ENCODE data around the gene LCE2D. TPM values are rescaled to one million over a fixed set of nuclear protein-coding genes. Genes with fewer than 3 reads are reported as not detected.

LCE2D gene
- polyA plus RNA-seq, 1 of the 3 experiments (the other 2 are of a cell fraction), result not detected

DNA sequence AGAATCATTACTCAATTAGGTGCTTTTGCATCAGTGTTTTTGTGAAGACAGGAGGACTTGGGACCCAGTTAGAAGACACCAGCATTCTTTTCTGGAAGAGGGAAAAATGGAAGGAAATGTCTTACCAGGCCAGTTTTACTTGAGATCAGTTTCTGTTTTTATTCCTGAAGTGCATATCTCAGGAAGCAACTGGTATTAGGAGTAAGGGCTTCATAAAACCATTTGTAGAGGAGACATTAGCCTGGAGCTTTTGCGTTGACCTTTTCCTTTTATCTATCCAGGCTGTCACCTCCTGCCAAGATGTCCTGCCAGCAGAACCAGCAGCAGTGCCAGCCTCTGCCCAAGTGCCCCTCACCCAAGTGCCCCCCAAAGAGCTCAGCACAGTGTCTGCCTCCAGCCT lies 49.7 kb upstream of the LCE2D start, which contains the start of gene LCE3B:
LCE3B (plus strand) TSS at position 301 of the 400 bp plus-strand sequence; CDS start at position 301, 0 bp downstream.
- CTCF ChIA-PET, result no interaction called here
- Histone ChIP-seq H3K79me2 (ENCODE audit: insufficient read depth) (no peaks in the 10 kb centered on the region), H3K9me2 (no peaks in the 10 kb centered on the region), H2AFZ (ENCODE audit: low read depth) (no peak within 1 kb of the TSS), H3K4me2 (no peak within 1 kb of the TSS), H3K36me3 (replicated peaks in 1 of 2; ENCODE audit: control insufficient read depth in 1 of 2, insufficient read depth in 2 of 2, low read length in 1 of 2) (no peaks in the 10 kb centered on the region), H3K27me3 (ENCODE audit: insufficient read depth) (no peaks in the 10 kb centered on the region), H3K4me1 (ENCODE audit: control insufficient read depth in 1 of 2, insufficient read depth in 2 of 2, low read depth in 1 of 2, low read length in 1 of 2) (no peaks in the 10 kb centered on the region), H3K4me3 (ENCODE audit: low read depth in 2 of 2, low read length in 1 of 2) (no peak within 1 kb of the TSS), H3K9me3 (peaks cover 8% of the 10 kb centered on the region; the same call in 1 of the 2 replicates), H3F3A (replicated peaks; ENCODE audit: insufficient read depth) (no peaks in the 10 kb centered on the region), H4K20me1 (ENCODE audit: insufficient read depth) (no peaks in the 10 kb centered on the region), H3K9ac (no peak within 1 kb of the TSS), H3K27ac (ENCODE audit: low read depth in 2 of 2, low read length in 1 of 2) (no peak within 1 kb of the TSS)
- TF ChIP-seq TCF12 (IDR thresholded peaks at IDR 0.05), result no peak
- no peak for TF ChIP-seq RFX5 (IDR thresholded peaks at IDR 0.05; ENCODE audit: low read length)
- no peak for TF ChIP-seq SMC3 (IDR thresholded peaks at IDR 0.05; ENCODE audit: low read depth, low read length)
- no peak for TF ChIP-seq EZH2phosphoT487 (IDR thresholded peaks at IDR 0.05; ENCODE audit: borderline replicate concordance, low read depth)
- TF ChIP-seq ELF1 (IDR thresholded peaks at IDR 0.05), result no peak
- TF ChIP-seq NRF1 (IDR thresholded peaks at IDR 0.05; ENCODE audit: low read depth, low read length), result no peak
- TF ChIP-seq NFIC (IDR thresholded peaks at IDR 0.05; ENCODE audit: borderline replicate concordance), result no peak
- TF ChIP-seq, protein P1, sequence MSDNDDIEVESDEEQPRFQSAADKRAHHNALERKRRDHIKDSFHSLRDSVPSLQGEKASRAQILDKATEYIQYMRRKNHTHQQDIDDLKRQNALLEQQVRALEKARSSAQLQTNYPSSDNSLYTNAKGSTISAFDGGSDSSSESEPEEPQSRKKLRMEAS (IDR thresholded peaks at IDR 0.05; ENCODE audit: low read depth), result no peak
- TF ChIP-seq SIN3A (IDR thresholded peaks at IDR 0.05; ENCODE audit: borderline replicate concordance, low read depth, low read length), result no peak
- no peak for TF ChIP-seq ZBTB33 (IDR thresholded peaks at IDR 0.05; ENCODE audit: borderline replicate concordance, low read depth)
- no peak for TF ChIP-seq GABPA (IDR thresholded peaks at IDR 0.05; ENCODE audit: low read depth)
- no peak for TF ChIP-seq MEF2A (IDR thresholded peaks at IDR 0.05; ENCODE audit: borderline replicate concordance, low read depth)
- no peak for TF ChIP-seq RXRA (IDR thresholded peaks at IDR 0.05; ENCODE audit: borderline replicate concordance, low read depth)
- no peak for TF ChIP-seq POLR2AphosphoS5 (IDR thresholded peaks at IDR 0.05; ENCODE audit: low read depth, low read length)
- no peak for TF ChIP-seq MXI1 (IDR thresholded peaks at IDR 0.05; ENCODE audit: low read depth, low read length)
- TF ChIP-seq FOSL2 (IDR thresholded peaks at IDR 0.05; ENCODE audit: borderline replicate concordance, low read depth), result no peak
- TF ChIP-seq, protein P2, sequence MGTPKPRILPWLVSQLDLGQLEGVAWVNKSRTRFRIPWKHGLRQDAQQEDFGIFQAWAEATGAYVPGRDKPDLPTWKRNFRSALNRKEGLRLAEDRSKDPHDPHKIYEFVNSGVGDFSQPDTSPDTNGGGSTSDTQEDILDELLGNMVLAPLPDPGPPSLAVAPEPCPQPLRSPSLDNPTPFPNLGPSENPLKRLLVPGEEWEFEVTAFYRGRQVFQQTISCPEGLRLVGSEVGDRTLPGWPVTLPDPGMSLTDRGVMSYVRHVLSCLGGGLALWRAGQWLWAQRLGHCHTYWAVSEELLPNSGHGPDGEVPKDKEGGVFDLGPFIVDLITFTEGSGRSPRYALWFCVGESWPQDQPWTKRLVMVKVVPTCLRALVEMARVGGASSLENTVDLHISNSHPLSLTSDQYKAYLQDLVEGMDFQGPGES (IDR thresholded peaks at IDR 0.05; ENCODE audit: low read depth, low read length), result no peak
- 0% methylated on average over 1 of the region's 1 CpG for WGBS (ENCODE audit: low lambda C conversion rate)
- POLR2A ChIA-PET, result no interaction called here
- no peak for DNase-seq
